HG03025 (cell line): ENCODE results near the gene REV3L.
"Not testable (repeated sequence)": the region's sequence is repeated elsewhere in the genome, so short reads cannot be mapped to it uniquely, and the experiment has no call there.

Experiments used
- ATAC-seq: cut with Tn5 transposase; IDR thresholded peaks from one replicate; pipeline ENCODE4 v1.9.1; 2021; ENCODE audit warnings: mild to moderate bottlenecking, moderate library complexity; ENCODE audit not compliant: unreplicated experiment, low FRiP score

Gene REV3L

GRCh38 chr6:111482959-111483735 lies at the start of gene REV3L:
Gene REV3L, minus strand, starts transcription at chr6:111483218. Its CDS starts 330 bp downstream, at chr6:111482888.
- ATAC-seq, result peak; percentile 37

- ATAC-seq, result no peak
These were observed 48.2 kb upstream of the REV3L start for GRCh38 chr6:111531185-111531584.

- ATAC-seq, result no peak
These were observed 47.6 kb upstream of the REV3L start for GRCh38 chr6:111530667-111531066.

- ATAC-seq, result no peak
These were observed 47.2 kb upstream of the REV3L start for GRCh38 chr6:111530218-111530617.

- ATAC-seq, result no peak
These were observed 44.3 kb upstream of the REV3L start for GRCh38 chr6:111527367-111527766.

- no peak for ATAC-seq
These were observed 41.7 kb upstream of the REV3L start for GRCh38 chr6:111524735-111525134.

- ATAC-seq, result no peak
These were observed 41.2 kb upstream of the REV3L start for GRCh38 chr6:111524252-111524651.

GRCh38 chr6:111523484-111524167 lies 40.6 kb upstream of the REV3L start:
- no peak for ATAC-seq

GRCh38 chr6:111522393-111523020 lies 39.5 kb upstream of the REV3L start:
- no peak for ATAC-seq

GRCh38 chr6:111521497-111522270 lies 38.7 kb upstream of the REV3L start:
- ATAC-seq, result no peak

- ATAC-seq, result no peak
These were observed 37.5 kb upstream of the REV3L start for GRCh38 chr6:111520524-111520923.

GRCh38 chr6:111517965-111518364 lies 34.9 kb upstream of the REV3L start:
- no peak for ATAC-seq

- ATAC-seq, result no peak
These were observed 32.2 kb upstream of the REV3L start for GRCh38 chr6:111515259-111515658.

GRCh38 chr6:111514531-111514930 lies 31.5 kb upstream of the REV3L start:
- ATAC-seq, result not testable (repeated sequence)

GRCh38 chr6:111507219-111507618 lies 24.2 kb upstream of the REV3L start:
- not testable (repeated sequence) for ATAC-seq

GRCh38 chr6:111505498-111505897 lies 22.5 kb upstream of the REV3L start:
- not testable (repeated sequence) for ATAC-seq

- ATAC-seq, result no peak
These were observed 20.6 kb upstream of the REV3L start for GRCh38 chr6:111503660-111504059.

- no peak for ATAC-seq
These were observed 20.2 kb upstream of the REV3L start for GRCh38 chr6:111503194-111503593.

- no peak for ATAC-seq
These were observed 19.1 kb upstream of the REV3L start for GRCh38 chr6:111502154-111502553.

- ATAC-seq, result no peak
These were observed 16.3 kb upstream of the REV3L start for GRCh38 chr6:111499269-111499793.
